OCI-LY1 (cell line): ENCODE results near the gene BRD3.

ENCODE experiments used
- H2AFZ ChIP-seq: fragments of 200-600 bp; sonication (generic), shearing (Covaris generic); 2 replicates; pipeline ENCODE4 v1.6.0; 2014; ENCODE audit warnings: antibody characterized with exemption, mild to moderate bottlenecking, low read length
- H3F3A ChIP-seq: fragments of 200-600 bp; sonication (generic), shearing (Covaris generic); 2 replicates; pipeline ENCODE4 v1.6.0; 2014; ENCODE audit warnings: mild to moderate bottlenecking, antibody characterized with exemption, low read length, moderate library complexity; ENCODE audit not compliant: insufficient read depth
- H3K27ac ChIP-seq: fragments of 200-600 bp; sonication (generic); 2 replicates; pipeline ENCODE4 v1.5.1; 2014; ENCODE audit warnings: low read length, mixed run types, mild to moderate bottlenecking, low read depth; ENCODE audit not compliant: poor library complexity, severe bottlenecking
- H3K27me3 ChIP-seq: fragments of 200-600 bp; sonication (generic); 2 replicates; pipeline ENCODE4 v1.6.0; 2014; ENCODE audit warnings: antibody characterized with exemption, mild to moderate bottlenecking, low read length, moderate library complexity; ENCODE audit not compliant: insufficient read depth
- H3K36me3 ChIP-seq: fragments of 200-600 bp; sonication (generic); 2 replicates; pipeline ENCODE4 v1.6.1; 2014; ENCODE audit warnings: mild to moderate bottlenecking, antibody characterized with exemption, low read length, moderate library complexity, mixed read lengths; ENCODE audit not compliant: insufficient read depth
- H3K4me1 ChIP-seq: fragments of 200-600 bp; sonication (generic); 2 replicates; pipeline ENCODE4 v1.5.1; 2014; ENCODE audit warnings: mild to moderate bottlenecking, low read length, moderate library complexity; ENCODE audit not compliant: insufficient read depth, severe bottlenecking
- H3K4me2 ChIP-seq: fragments of 200-600 bp; sonication (generic), shearing (Covaris generic); 2 replicates; pipeline ENCODE4 v1.6.1; 2014; ENCODE audit warnings: low read length
- H3K4me3 ChIP-seq: fragments of 200-600 bp; sonication (generic); 2 replicates; pipeline ENCODE4 v1.5.1; 2014; ENCODE audit warnings: low read length, low read depth, mild to moderate bottlenecking, mixed read lengths; ENCODE audit not compliant: poor library complexity, severe bottlenecking
- H3K79me2 ChIP-seq: fragments of 200-600 bp; shearing (Covaris generic); 2 replicates; pipeline ENCODE4 v1.6.1; 2016; ENCODE audit warnings: mixed run types, low read length, mixed read lengths; ENCODE audit not compliant: insufficient read depth
- H3K9ac ChIP-seq: fragments of 200-600 bp; sonication (generic), shearing (Covaris generic); 2 replicates; pipeline ENCODE4 v1.6.1; 2014; ENCODE audit warnings: mild to moderate bottlenecking, low read length, mixed read lengths
- H3K9me2 ChIP-seq: fragments of 200-600 bp; sonication (generic), shearing (Covaris generic); 2 replicates; pipeline ENCODE4 v1.6.1; 2014; ENCODE audit warnings: low read depth, mild to moderate bottlenecking, low read length, mixed read lengths
- H3K9me3 ChIP-seq: fragments of 200-600 bp; shearing (Covaris generic); 2 replicates; pipeline ENCODE4 v1.6.1; 2014; ENCODE audit warnings: low read length, mixed read lengths
- H4K20me1 ChIP-seq: fragments of 200-600 bp; sonication (generic), shearing (Covaris generic); 2 replicates; pipeline ENCODE4 v1.6.0; 2016; ENCODE audit warnings: mild to moderate bottlenecking, low read length; ENCODE audit not compliant: insufficient read depth
- EZH2 ChIP-seq: fragments of 200-600 bp; sonication (generic), shearing (Covaris generic); IDR thresholded peaks from 2 replicates; pipeline ENCODE4 v1.8.0; 2017; ENCODE audit warnings: borderline replicate concordance, mixed run types, mild to moderate bottlenecking, antibody characterized with exemption, low read length, moderate library complexity, mixed read lengths
- TF ChIP-seq, protein P1 (sequence below): fragments of 200-600 bp; sonication (generic), shearing (Covaris generic); IDR thresholded peaks from 2 replicates; pipeline ENCODE4 v1.5.1; 2017; ENCODE audit warnings: mild to moderate bottlenecking, antibody characterized with exemption, low read length, moderate library complexity, mixed read lengths

BRD3 gene

GRCh38 chr9:134034215-134035040 is 33.4 kb downstream of the BRD3 start:
- H3K79me2 ChIP-seq, result no peaks in the 10 kb centered on the region
- peaks cover 31% of the 10 kb centered on the region for H3K36me3 ChIP-seq
- no peaks in the 10 kb centered on the region for H3K27me3 ChIP-seq
- H3K4me3 ChIP-seq, result no peak overlapping the region
- no peak overlapping the region for H3K27ac ChIP-seq
- no peak overlapping the region for H3K9ac ChIP-seq
- no peaks in the 10 kb centered on the region for H3K9me3 ChIP-seq
- H4K20me1 ChIP-seq, result no peaks in the 10 kb centered on the region
- H3K9me2 ChIP-seq, result no peaks in the 10 kb centered on the region
- TF ChIP-seq EZH2, result no peak
- TF ChIP-seq, protein P1, sequence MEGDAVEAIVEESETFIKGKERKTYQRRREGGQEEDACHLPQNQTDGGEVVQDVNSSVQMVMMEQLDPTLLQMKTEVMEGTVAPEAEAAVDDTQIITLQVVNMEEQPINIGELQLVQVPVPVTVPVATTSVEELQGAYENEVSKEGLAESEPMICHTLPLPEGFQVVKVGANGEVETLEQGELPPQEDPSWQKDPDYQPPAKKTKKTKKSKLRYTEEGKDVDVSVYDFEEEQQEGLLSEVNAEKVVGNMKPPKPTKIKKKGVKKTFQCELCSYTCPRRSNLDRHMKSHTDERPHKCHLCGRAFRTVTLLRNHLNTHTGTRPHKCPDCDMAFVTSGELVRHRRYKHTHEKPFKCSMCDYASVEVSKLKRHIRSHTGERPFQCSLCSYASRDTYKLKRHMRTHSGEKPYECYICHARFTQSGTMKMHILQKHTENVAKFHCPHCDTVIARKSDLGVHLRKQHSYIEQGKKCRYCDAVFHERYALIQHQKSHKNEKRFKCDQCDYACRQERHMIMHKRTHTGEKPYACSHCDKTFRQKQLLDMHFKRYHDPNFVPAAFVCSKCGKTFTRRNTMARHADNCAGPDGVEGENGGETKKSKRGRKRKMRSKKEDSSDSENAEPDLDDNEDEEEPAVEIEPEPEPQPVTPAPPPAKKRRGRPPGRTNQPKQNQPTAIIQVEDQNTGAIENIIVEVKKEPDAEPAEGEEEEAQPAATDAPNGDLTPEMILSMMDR, result no peak
- no peaks in the 10 kb centered on the region for H3F3A ChIP-seq
- H3K4me1 ChIP-seq, result no peaks in the 10 kb centered on the region
- H3K4me2 ChIP-seq, result no peak overlapping the region
- H2AFZ ChIP-seq, result no peak overlapping the region

- Histone ChIP-seq H3K36me3 (peaks cover 30% of the 10 kb centered on the region), H3K9me2 (no peaks in the 10 kb centered on the region), H3K9ac (no peak overlapping the region), H3K4me3 (no peak overlapping the region), H3K79me2 (no peaks in the 10 kb centered on the region), H2AFZ (no peak overlapping the region), H3K27me3 (no peaks in the 10 kb centered on the region), H3F3A (no peaks in the 10 kb centered on the region), H3K4me1 (no peaks in the 10 kb centered on the region), H3K4me2 (no peak overlapping the region), H3K27ac (no peak overlapping the region), H3K9me3 (no peaks in the 10 kb centered on the region), H4K20me1 (no peaks in the 10 kb centered on the region)
- TF ChIP-seq, protein P1, result no peak
- no peak for TF ChIP-seq EZH2
These were observed 34.2 kb downstream of the BRD3 start for GRCh38 chr9:134033516-134034214.

- Histone ChIP-seq H3K9me2 (no peaks in the 10 kb centered on the region), H3K4me3 (no peak overlapping the region), H2AFZ (no peak overlapping the region), H3F3A (no peaks in the 10 kb centered on the region), H3K36me3 (peaks cover 26% of the 10 kb centered on the region), H3K27ac (no peak overlapping the region), H4K20me1 (no peaks in the 10 kb centered on the region), H3K79me2 (no peaks in the 10 kb centered on the region), H3K9me3 (no peaks in the 10 kb centered on the region), H3K9ac (no peak overlapping the region), H3K4me1 (no peaks in the 10 kb centered on the region), H3K27me3 (no peaks in the 10 kb centered on the region), H3K4me2 (no peak overlapping the region)
- TF ChIP-seq EZH2, result no peak
- TF ChIP-seq, protein P1, result no peak
These were observed 35.2 kb downstream of the BRD3 start for GRCh38 chr9:134032456-134033222.
